Lower leg skin (tissue), 4 donors: ENCODE results near the gene FAM200B. TPM values are rescaled to one million over a fixed set of nuclear protein-coding genes. Genes with fewer than 3 reads are reported as not detected.
"Not testable (repeated sequence)": the region's sequence is repeated elsewhere in the genome, so short reads cannot be mapped to it uniquely, and the experiment has no call there.

Experiments used
- DNase-seq, 2 donors: peaks; one replicate each; pipeline ENCODE4 v3.0.0-alpha.2; 2019; ENCODE audit warnings: low spot score in 2 of 2
- H3K4me3 ChIP-seq: fragments of 200-600 bp; sonication (generic); 2 replicates; pipeline ENCODE4 v1.5.1; 2017; ENCODE audit warnings: mild to moderate bottlenecking, low read depth; ENCODE audit not compliant: poor library complexity, severe bottlenecking
- CTCF ChIP-seq, 3 donors: fragments of 450-650 bp; IDR thresholded peaks; one replicate each; pipeline ENCODE4 v1.5.1; 2016; ENCODE audit warnings: antibody characterized with exemption in 3 of 3, mild to moderate bottlenecking in 3 of 3, moderate library complexity in 2 of 3
- POLR2A ChIP-seq, 2 donors: fragments of 450-650 bp; IDR thresholded peaks; one replicate each; pipeline ENCODE4 v1.6.1; 2016 to 2017; ENCODE audit warnings: antibody characterized with exemption in 2 of 2, mild to moderate bottlenecking in 1 of 2, moderate library complexity in 1 of 2
- WGBS, 2 donors: methylation state at CpG; one replicate each; pipeline ENCODE4 v1.1.5; 2018; 5-methylcytosine and 5-hydroxymethylcytosine counted together
- intact Hi-C: fragments of 100-400 bp; cut with DNase I; formaldehyde crosslinking; loops from one replicate; pipeline ENCODE4 v1.15.0; 2023; ENCODE audit warnings: low total_unique reads
- total RNA-seq, 4 donors: library from RNA; depleted of rRNA; stranded (reverse); fragments of >200 nt; gene quantifications; one replicate each; pipeline ENCODE4 v1.1.0, GENCODE V29; 2016

Gene FAM200B
- total RNA-seq, 4 donors from 2014 or later, result 19.1 to 37.2 (median 28.9) TPM

GRCh38 chr4:15729910-15730533, 48.4 kb downstream of the FAM200B start:
- no peak overlapping the region for H3K4me3 ChIP-seq
- TF ChIP-seq CTCF (IDR thresholded peaks at IDR 0.05) (peak in 1 of 3 donors; percentile 37), POLR2A (IDR thresholded peaks at IDR 0.05) (no peak)
- DNase-seq, result no peak
- intact Hi-C loops, result no loop called here
- 14 to 26% methylated on average over 3 of the region's 3 CpGs for WGBS, 2 donors

GRCh38 chr4:15733061-15733460, 51.4 kb downstream of the FAM200B start:
- H3K4me3 ChIP-seq, DNase-seq, intact Hi-C loops: not testable (repeated sequence)
- WGBS, 2 donors, result 71 to 76% methylated on average over 5 of the region's 5 CpGs

- no peak overlapping the region for H3K4me3 ChIP-seq
- DNase-seq, result no peak
- TF ChIP-seq CTCF (IDR thresholded peaks at IDR 0.05) (no peak), POLR2A (IDR thresholded peaks at IDR 0.05) (no peak)
- 81% methylated on average over 6 of the region's 6 CpGs for WGBS, 2 donors
- intact Hi-C loops, result no loop called here
Observed at GRCh38 chr4:15735536-15735935, 53.9 kb downstream of the FAM200B start.

GRCh38 chr4:15736514-15737050, 55.0 kb downstream of the FAM200B start:
- TF ChIP-seq CTCF (IDR thresholded peaks at IDR 0.05) (no peak), POLR2A (IDR thresholded peaks at IDR 0.05) (no peak)
- intact Hi-C loops, result no loop called here

GRCh38 chr4:15737255-15737654, 55.6 kb downstream of the FAM200B start:
- no peak for TF ChIP-seq CTCF (IDR thresholded peaks at IDR 0.05)
- TF ChIP-seq POLR2A (IDR thresholded peaks at IDR 0.05), result no peak
- H3K4me3 ChIP-seq, result no peak overlapping the region
- DNase-seq, result no peak
- WGBS, 2 donors, result 76 to 79% methylated on average over 3 of the region's 3 CpGs
- intact Hi-C loops, result no loop called here

More at GRCh38 chr4:15736514-15737050, 55.0 kb downstream of the FAM200B start:
- no peak overlapping the region for H3K4me3 ChIP-seq
- no peak for DNase-seq
- WGBS, 2 donors, result 69 to 75% methylated on average over 4 of the region's 4 CpGs

GRCh38 chr4:15738877-15739276, 57.2 kb downstream of the FAM200B start:
- intact Hi-C loops, result no loop called here
- WGBS, 2 donors, result 74 to 83% methylated on average over 1 of the region's 1 CpG
- no peak for DNase-seq
- no peak for TF ChIP-seq POLR2A (IDR thresholded peaks at IDR 0.05)
- TF ChIP-seq CTCF (IDR thresholded peaks at IDR 0.05), result no peak
- H3K4me3 ChIP-seq, result no peak overlapping the region

Other genes with a start within 250 kb of the FAM200B start
- 1 to 10 TPM; 2.1 to 6.3 (median 3.3) TPM for gene CC2D2A, start 211.9 kb upstream of the FAM200B start, total RNA-seq
- 10 to 100 TPM; 69.4 to 95.0 (median 80.3) TPM for gene FBXL5, start 26.5 kb upstream of the FAM200B start, total RNA-seq
- gene BST1, start 21.2 kb downstream of the FAM200B start, total RNA-seq, result 1 to 10 TPM; 3.7 to 6.7 (median 5.7) TPM
- gene CD38, start 96.5 kb downstream of the FAM200B start, total RNA-seq, result 1 to 10 TPM in 1 of 4 donors, under 1 TPM in 3; 0.08 to 1.1 (median 0.21) TPM